Osteoblast (primary cell): ENCODE data around the gene CLEC5A. TPM values are rescaled to one million over a fixed set of nuclear protein-coding genes. Genes with fewer than 3 reads are reported as not detected.

Experiments used
- DNase-seq: peaks from one replicate; pipeline ENCODE4 v3.0.0; 2011; ENCODE audit warnings: low spot score, mixed read lengths; ENCODE audit not compliant: insufficient read length; ENCODE audit errors: missing footprints
- H2AFZ ChIP-seq: 2 replicates; pipeline ENCODE4 v1.6.0; 2011; ENCODE audit warnings: mild to moderate bottlenecking, low read length
- H3K27ac ChIP-seq: 2 replicates; pipeline ENCODE4 v1.5.1; 2011; ENCODE audit warnings: mild to moderate bottlenecking, low read depth, low read length, moderate library complexity
- H3K27me3 ChIP-seq: 2 replicates; pipeline ENCODE4 v1.6.0; 2012; ENCODE audit warnings: mild to moderate bottlenecking, control low read depth, inconsistent platforms, low read length, moderate library complexity; ENCODE audit not compliant: insufficient read depth
- H3K36me3 ChIP-seq: 2 replicates; pipeline ENCODE4 v1.5.1; 2011; ENCODE audit warnings: mild to moderate bottlenecking, low read length, control low read depth, moderate library complexity; ENCODE audit not compliant: insufficient read depth
- H3K4me1 ChIP-seq: 2 replicates; pipeline ENCODE4 v1.5.1; 2011; ENCODE audit warnings: mild to moderate bottlenecking, low read length, control low read depth, moderate library complexity; ENCODE audit not compliant: insufficient read depth
- H3K4me2 ChIP-seq: 2 replicates; pipeline ENCODE4 v1.6.0; 2011; ENCODE audit warnings: mild to moderate bottlenecking, low read length; ENCODE audit not compliant: insufficient read depth
- H3K4me3 ChIP-seq: fragments of 200-600 bp; sonication (generic); 3 replicates; pipeline ENCODE4 v1.5.1; 2012; ENCODE audit warnings: mild to moderate bottlenecking, low read length, inconsistent platforms; ENCODE audit not compliant: insufficient read depth
- H3K79me2 ChIP-seq: 2 replicates; pipeline ENCODE4 v1.6.0; 2012; ENCODE audit warnings: mild to moderate bottlenecking, low read length, control low read depth, inconsistent platforms; ENCODE audit not compliant: insufficient read depth
- H3K9me3 ChIP-seq: 2 replicates; pipeline ENCODE4 v1.5.1; 2011; ENCODE audit warnings: low read depth, low read length, control low read depth
- H4K20me1 ChIP-seq: 2 replicates; pipeline ENCODE4 v1.6.0; 2012; ENCODE audit warnings: mild to moderate bottlenecking, low read length, control low read depth; ENCODE audit not compliant: insufficient read depth
- total RNA-seq: library from RNA; depleted of rRNA; stranded (reverse); fragments of >200 nt; gene quantifications from 2 replicates; pipeline ENCODE4 v1.2.3, GENCODE V29; 2012
- TF ChIP-seq, protein P1 (sequence below): IDR thresholded peaks from 2 replicates; pipeline ENCODE4 v1.5.1; 2011; ENCODE audit warnings: mild to moderate bottlenecking, low read depth, low read length, moderate library complexity; ENCODE audit errors: extremely low read depth

Gene CLEC5A
- total RNA-seq, 1 donor, result not detected

DNA sequence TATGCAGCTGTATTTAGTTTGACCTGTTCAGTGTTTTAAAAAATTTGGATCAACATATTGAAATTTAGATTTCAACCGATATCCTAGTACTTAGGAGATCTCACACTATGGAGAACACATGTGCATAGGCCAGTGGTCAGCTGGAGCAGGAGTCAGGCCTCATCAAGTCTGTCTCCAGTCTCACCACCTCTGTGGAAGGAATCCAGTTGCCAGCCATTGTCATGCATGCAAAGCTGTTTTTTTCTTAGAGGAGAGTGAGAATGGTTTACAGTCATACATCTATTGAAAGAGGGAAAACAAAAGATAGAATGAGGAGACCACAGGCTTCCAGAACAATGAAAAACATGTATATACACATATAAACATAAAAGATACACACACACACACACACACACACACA, 7.6 kb upstream of the CLEC5A start:
- H2AFZ ChIP-seq, result no peak overlapping the region
- TF ChIP-seq, protein P1, sequence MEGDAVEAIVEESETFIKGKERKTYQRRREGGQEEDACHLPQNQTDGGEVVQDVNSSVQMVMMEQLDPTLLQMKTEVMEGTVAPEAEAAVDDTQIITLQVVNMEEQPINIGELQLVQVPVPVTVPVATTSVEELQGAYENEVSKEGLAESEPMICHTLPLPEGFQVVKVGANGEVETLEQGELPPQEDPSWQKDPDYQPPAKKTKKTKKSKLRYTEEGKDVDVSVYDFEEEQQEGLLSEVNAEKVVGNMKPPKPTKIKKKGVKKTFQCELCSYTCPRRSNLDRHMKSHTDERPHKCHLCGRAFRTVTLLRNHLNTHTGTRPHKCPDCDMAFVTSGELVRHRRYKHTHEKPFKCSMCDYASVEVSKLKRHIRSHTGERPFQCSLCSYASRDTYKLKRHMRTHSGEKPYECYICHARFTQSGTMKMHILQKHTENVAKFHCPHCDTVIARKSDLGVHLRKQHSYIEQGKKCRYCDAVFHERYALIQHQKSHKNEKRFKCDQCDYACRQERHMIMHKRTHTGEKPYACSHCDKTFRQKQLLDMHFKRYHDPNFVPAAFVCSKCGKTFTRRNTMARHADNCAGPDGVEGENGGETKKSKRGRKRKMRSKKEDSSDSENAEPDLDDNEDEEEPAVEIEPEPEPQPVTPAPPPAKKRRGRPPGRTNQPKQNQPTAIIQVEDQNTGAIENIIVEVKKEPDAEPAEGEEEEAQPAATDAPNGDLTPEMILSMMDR, result no peak
- no peak overlapping the region for H3K4me2 ChIP-seq
- H4K20me1 ChIP-seq, result no peaks in the 10 kb centered on the region
- H3K27me3 ChIP-seq, result no peaks in the 10 kb centered on the region
- H3K36me3 ChIP-seq, result no peaks in the 10 kb centered on the region
- no peaks in the 10 kb centered on the region for H3K79me2 ChIP-seq
- no peaks in the 10 kb centered on the region for H3K9me3 ChIP-seq
- H3K4me1 ChIP-seq, result no peaks in the 10 kb centered on the region
- DNase-seq, result peak; percentile 4
- H3K4me3 ChIP-seq, result no peak overlapping the region
- no peak overlapping the region for H3K27ac ChIP-seq

DNA sequence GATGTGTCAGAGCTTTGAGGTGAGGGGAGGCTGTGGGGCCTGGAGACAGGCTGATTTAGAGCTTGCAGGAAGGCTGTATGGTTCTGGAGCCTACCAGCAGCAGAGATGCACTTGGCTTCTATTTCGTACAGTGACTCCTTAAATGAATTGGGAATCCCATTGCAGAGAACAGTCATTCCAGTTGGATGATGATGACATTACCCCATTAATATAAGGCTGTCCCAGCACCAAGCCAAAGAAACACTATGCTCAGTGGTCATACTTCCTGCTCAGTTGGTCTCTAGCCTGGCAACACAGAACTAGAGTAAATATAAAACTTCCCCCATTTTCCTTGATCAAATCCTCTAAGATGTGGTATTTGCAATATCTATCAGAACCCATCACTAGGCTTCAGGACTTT, 5.7 kb upstream of the CLEC5A start:
- H3K36me3 ChIP-seq, result no peaks in the 10 kb centered on the region

DNA sequence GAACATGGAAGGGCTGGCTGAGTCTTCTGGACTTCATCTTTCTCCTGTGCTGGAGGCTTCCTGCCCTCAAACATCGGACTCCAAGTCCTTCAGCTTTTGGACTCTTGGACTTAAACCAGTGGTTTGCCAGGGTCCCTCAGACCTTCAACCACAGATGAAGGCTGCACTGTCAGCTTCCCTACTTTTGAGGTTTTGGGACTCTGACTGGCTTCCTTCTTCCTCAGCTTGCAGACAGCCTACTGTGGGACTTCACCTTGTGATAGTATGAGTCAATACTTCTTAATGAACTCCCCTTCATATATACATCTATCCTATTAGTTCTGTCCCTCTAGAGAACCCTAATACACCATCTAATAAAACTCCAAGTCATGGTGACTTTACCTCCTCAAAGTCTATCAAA, 4.0 kb upstream of the CLEC5A start:
- TF ChIP-seq, protein P1, result no peak
- H3K9me3 ChIP-seq, result no peaks in the 10 kb centered on the region
- no peak overlapping the region for H3K4me2 ChIP-seq
- H3K79me2 ChIP-seq, result no peaks in the 10 kb centered on the region
- no peak overlapping the region for H3K27ac ChIP-seq
- H3K36me3 ChIP-seq, result no peaks in the 10 kb centered on the region
- H4K20me1 ChIP-seq, result no peaks in the 10 kb centered on the region
- no peaks in the 10 kb centered on the region for H3K4me1 ChIP-seq
- no peak overlapping the region for H3K4me3 ChIP-seq
- no peaks in the 10 kb centered on the region for H3K27me3 ChIP-seq
- DNase-seq, result no peak
- no peak overlapping the region for H2AFZ ChIP-seq

More for the DNA sequence above, 5.7 kb upstream of the CLEC5A start:
- H3K27me3 ChIP-seq, result no peaks in the 10 kb centered on the region
- H3K4me1 ChIP-seq, result no peaks in the 10 kb centered on the region
- TF ChIP-seq, protein P1, result no peak
- H3K79me2 ChIP-seq, result no peaks in the 10 kb centered on the region
- H3K4me2 ChIP-seq, result no peak overlapping the region
- no peaks in the 10 kb centered on the region for H4K20me1 ChIP-seq
- no peak overlapping the region for H2AFZ ChIP-seq
- H3K27ac ChIP-seq, result no peak overlapping the region
- DNase-seq, result no peak
- no peaks in the 10 kb centered on the region for H3K9me3 ChIP-seq
- no peak overlapping the region for H3K4me3 ChIP-seq

DNA sequence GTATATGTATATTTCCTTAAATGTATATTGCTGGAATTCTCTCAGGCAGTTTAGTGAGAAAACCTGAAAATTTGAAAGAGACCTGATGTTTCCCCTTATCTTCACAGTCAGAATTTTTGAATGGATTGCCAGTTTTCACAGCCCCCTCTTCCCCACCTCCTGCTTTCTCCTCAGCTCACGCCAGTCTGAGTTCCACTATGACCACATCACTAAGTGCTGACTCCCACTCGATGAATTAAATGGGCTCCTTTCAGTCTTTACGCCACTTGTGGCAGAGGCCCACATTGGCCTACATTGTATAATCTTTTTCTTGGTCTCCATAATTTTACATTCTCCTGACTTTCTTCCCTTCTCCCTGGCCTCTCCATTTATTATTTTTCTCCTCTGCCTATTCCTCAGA, 3.1 kb upstream of the CLEC5A start:
- Histone ChIP-seq H3K4me2 (no peak overlapping the region), H2AFZ (no peak overlapping the region), H3K27ac (no peak overlapping the region), H3K4me1 (no peaks in the 10 kb centered on the region), H3K4me3 (no peak overlapping the region), H3K27me3 (no peaks in the 10 kb centered on the region), H4K20me1 (no peaks in the 10 kb centered on the region), H3K9me3 (no peaks in the 10 kb centered on the region), H3K79me2 (no peaks in the 10 kb centered on the region), H3K36me3 (no peaks in the 10 kb centered on the region)
- DNase-seq, result no peak
- TF ChIP-seq, protein P1, result no peak
